HEK293T (cell line): ENCODE measurements around the gene DCDC2C.

Experiments
- CTCF ChIA-PET: fragments of 350-600 bp; formaldehyde crosslinking; extraction: SDS; loops from one replicate; lab custom pipeline; 2021; ENCODE audit warnings: antibody characterized with exemption, inconsistent platforms; lab: Yijun Ruan, JAX
- POLR2A ChIA-PET: fragments of 350-600 bp; formaldehyde crosslinking; extraction: SDS; loops from one replicate; lab custom pipeline; 2020; ENCODE audit warnings: antibody characterized with exemption, inconsistent platforms; lab: Yijun Ruan, JAX
- DNase-seq: peaks from one replicate; pipeline ENCODE4 v3.0.0; 2012; ENCODE audit warnings: mixed read lengths; ENCODE audit errors: extremely low spot score
- ARNT ChIP-seq: fragments of 450-650 bp; IDR thresholded peaks from 2 replicates; pipeline ENCODE4 v1.6.1; 2017; ENCODE audit warnings: mild to moderate bottlenecking
- BHLHE40 ChIP-seq: fragments of 450-650 bp; IDR thresholded peaks from 2 replicates; pipeline ENCODE4 v1.6.1; 2016; ENCODE audit warnings: mild to moderate bottlenecking, moderate library complexity, borderline replicate concordance
- CTBP1 ChIP-seq: fragments of 450-650 bp; IDR thresholded peaks from 2 replicates; pipeline ENCODE4 v1.6.1; 2016; ENCODE audit warnings: borderline replicate concordance
- ELF4 ChIP-seq: fragments of 450-650 bp; IDR thresholded peaks from 2 replicates; pipeline ENCODE4 v1.6.1; 2017; ENCODE audit warnings: antibody characterized with exemption
- FOXA1 ChIP-seq: fragments of 450-650 bp; IDR thresholded peaks from 2 replicates; pipeline ENCODE4 v1.6.1; 2016; ENCODE audit warnings: mild to moderate bottlenecking
- FOXK2 ChIP-seq: fragments of 450-650 bp; IDR thresholded peaks from 2 replicates; pipeline ENCODE4 v1.6.1; 2016; ENCODE audit warnings: mild to moderate bottlenecking
- FOXM1 ChIP-seq: fragments of 450-650 bp; IDR thresholded peaks from 2 replicates; pipeline ENCODE4 v1.6.1; 2017; ENCODE audit warnings: mild to moderate bottlenecking, borderline replicate concordance
- HDGF ChIP-seq: fragments of 450-650 bp; IDR thresholded peaks from 2 replicates; pipeline ENCODE4 v1.6.1; 2017; ENCODE audit warnings: antibody characterized with exemption, borderline replicate concordance
- L3MBTL2 ChIP-seq: fragments of 450-650 bp; conservative IDR thresholded peaks from 2 replicates; pipeline ENCODE4 v1.6.1; 2016; ENCODE audit warnings: mild to moderate bottlenecking
- LEF1 ChIP-seq: fragments of 450-650 bp; IDR thresholded peaks from 2 replicates; pipeline ENCODE4 v1.6.1; 2017; ENCODE audit warnings: mild to moderate bottlenecking, borderline replicate concordance
- NFRKB ChIP-seq: fragments of 450-650 bp; IDR thresholded peaks from 2 replicates; pipeline ENCODE4 v1.6.1; 2016; ENCODE audit warnings: mild to moderate bottlenecking, moderate library complexity
- PKNOX1 ChIP-seq: fragments of 450-650 bp; IDR thresholded peaks from 2 replicates; pipeline ENCODE4 v1.6.1; 2016
- SP1 ChIP-seq: fragments of 450-650 bp; IDR thresholded peaks from 2 replicates; pipeline ENCODE4 v1.6.1; 2017
- SUZ12 ChIP-seq: fragments of 450-650 bp; IDR thresholded peaks from 2 replicates; pipeline ENCODE4 v1.6.1; 2016; ENCODE audit warnings: mild to moderate bottlenecking
- TARDBP ChIP-seq: fragments of 450-650 bp; IDR thresholded peaks from 2 replicates; pipeline ENCODE4 v1.6.1; 2016
- ZNF384 ChIP-seq: fragments of 450-650 bp; IDR thresholded peaks from 2 replicates; pipeline ENCODE4 v1.6.1; 2016

The DCDC2C gene

DNA sequence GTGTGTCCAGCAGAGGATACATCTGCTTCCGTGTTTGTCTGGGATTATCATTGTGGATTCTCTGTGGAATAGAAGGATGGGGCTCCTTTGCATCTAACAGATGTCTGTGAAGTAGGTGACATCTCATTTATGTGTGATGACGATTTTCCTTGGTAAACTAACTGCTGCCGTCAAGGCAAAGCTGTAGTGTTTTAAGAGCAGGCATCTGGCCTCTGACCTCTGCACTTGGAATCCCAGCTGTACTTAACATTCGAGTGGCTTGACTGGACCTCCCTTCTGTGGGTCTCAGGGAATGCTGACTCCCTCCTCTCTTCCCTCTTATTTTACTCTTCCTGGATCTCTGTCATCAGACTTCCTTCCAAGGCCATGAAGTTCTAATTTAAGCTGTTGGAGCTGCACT is 56.4 kb downstream of the DCDC2C start:
- ChIA-PET CTCF (no interaction called here), POLR2A (no interaction called here)
- no peak for DNase-seq
- TF ChIP-seq ZNF384, result no peak

DNA sequence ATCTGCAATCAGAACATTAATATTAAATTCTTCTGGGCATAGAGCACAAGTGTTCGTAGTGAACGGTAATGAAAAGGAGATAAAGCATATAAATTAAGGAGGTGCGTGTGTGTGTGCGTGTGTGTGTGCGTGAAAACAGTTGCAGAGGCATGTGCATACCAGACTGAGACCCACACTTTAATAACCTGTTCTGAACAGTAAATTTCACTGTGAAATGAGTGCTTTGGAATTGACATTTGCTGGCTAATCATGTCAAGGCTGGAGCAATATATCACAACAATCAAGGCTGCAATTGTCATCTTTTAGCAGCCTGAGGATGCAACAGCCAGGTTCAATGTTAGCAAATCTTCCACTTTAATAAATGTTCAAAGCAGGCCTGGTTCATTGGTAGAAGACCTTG is 57.9 kb downstream of the DCDC2C start:
- TF ChIP-seq HDGF (no peak), FOXK2 (no peak), CTBP1 (no peak), BHLHE40 (no peak), SUZ12 (no peak), ARNT (no peak), ELF4 (no peak), TARDBP (no peak), LEF1 (no peak)
- ChIA-PET CTCF (no interaction called here), POLR2A (no interaction called here)
- no peak for DNase-seq

DNA sequence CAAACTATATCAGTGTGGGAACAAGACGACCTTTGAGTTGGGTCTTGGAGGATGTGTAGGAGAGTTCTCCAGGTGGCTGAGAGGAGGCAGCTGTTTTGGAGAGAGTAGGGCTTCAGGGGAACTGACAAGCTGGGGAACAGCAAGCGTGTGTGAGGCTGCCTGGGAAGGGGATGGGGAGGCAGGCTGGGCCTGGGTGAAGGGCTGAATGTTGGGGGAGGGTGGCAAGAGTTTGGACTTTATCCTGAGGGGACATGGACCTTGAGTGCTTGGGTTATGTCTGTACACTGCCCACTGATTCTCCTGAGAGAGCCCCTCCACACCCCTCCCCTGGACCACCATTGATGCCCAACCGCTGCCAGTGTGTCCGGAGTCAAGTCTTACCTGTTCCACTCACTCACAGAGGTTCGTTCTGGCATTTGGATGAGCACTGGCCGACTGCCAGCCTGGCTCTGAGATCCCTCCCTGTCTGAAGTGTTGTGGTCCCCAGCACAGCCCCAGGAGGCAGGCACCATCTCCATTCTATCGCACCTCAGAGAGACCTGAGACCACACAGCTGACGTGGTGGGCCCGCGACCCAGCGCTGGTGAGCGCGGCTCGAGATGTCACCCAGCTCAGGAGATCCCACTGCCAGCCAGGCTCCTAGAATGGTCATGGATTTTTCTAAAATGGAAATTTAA is 59.5 kb downstream of the DCDC2C start:
- no peak for DNase-seq
- POLR2A ChIA-PET, result no interaction called here
- CTCF ChIA-PET, result no interaction called here
- TF ChIP-seq SP1 (no peak), FOXM1 (no peak), SUZ12 (no peak), TARDBP (no peak)

- POLR2A ChIA-PET, result no interaction called here
- CTCF ChIA-PET, result no interaction called here
- no peak for DNase-seq
- TF ChIP-seq SUZ12 (no peak), TARDBP (no peak), BHLHE40 (no peak), ZNF384 (no peak), FOXK2 (no peak), ARNT (no peak), ELF4 (no peak), FOXM1 (no peak), HDGF (no peak), NFRKB (no peak), PKNOX1 (no peak), CTBP1 (no peak), FOXA1 (no peak), L3MBTL2 (no peak), SP1 (no peak), LEF1 (no peak)
These were observed 63.4 kb downstream of the DCDC2C start for GRCh38 chr2:3766824-3767223.

DNA sequence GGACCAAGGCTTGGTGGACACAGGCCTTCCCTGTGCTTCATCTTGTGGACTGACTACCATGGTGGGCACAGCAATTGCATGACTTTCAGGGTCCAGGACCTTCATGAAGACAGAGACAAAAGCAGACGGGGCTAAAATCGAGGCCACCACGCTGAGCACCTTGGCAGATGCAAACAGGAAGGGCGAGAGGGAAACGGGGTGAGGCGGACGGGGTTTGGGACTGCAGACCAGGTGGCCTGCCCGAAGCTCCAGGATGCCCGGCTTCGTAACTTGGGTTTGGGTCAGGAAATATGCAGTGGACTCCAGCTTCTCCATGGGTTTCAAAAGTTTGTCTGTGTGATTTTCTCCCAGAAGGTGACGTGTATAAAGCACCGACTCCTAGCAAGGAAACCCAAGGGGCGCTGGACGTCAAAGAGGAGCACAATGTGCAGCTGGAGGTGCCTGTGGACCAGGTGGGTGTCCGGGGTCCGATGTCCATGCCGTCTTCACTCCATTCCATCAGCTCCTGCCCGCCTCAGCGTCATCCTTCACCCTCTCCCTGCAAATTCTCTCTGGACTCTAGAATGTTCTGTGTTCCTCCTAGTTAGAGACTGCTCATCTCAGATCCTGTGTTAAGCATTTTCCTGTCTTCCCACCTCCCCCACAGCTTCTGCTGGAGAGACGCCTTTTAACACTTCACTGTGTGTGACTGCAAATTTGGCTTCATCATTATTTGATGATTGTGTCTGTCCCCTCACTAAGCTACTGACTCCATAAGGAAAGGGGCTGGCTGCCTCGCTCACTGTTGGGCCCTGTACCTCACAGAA is 65.8 kb downstream of the DCDC2C start:
- TF ChIP-seq PKNOX1, result no peak
- TF ChIP-seq L3MBTL2, result no peak
- TF ChIP-seq TARDBP, result no peak
- TF ChIP-seq ZNF384, result no peak
- TF ChIP-seq CTBP1, result no peak
- ChIA-PET CTCF (no interaction called here), POLR2A (no interaction called here)
- no peak for DNase-seq

DNA sequence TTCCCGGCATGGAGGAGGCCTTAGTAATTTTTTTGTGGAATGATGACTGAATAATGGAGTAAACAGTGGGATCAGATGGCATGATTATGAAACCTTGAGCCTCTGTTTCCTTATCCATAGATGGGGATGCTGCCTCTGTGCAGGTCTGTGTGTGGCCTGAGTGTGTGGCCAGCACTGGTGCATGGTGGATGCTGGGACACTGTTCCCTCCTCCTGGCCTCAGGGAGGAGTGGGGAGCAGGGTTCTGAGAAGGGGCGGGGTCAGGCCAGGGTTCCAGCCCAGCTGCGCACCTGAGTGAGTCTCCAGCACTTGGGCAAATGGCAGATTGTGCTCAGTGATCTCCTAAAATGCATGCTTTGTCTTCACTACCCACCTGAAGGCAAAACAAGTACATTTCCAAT is 66.4 kb downstream of the DCDC2C start:
- DNase-seq, result no peak
- POLR2A ChIA-PET, result no interaction called here
- CTCF ChIA-PET, result no interaction called here
- no peak for TF ChIP-seq HDGF
- TF ChIP-seq TARDBP, result no peak
- no peak for TF ChIP-seq FOXM1
- TF ChIP-seq PKNOX1, result no peak
- no peak for TF ChIP-seq SP1
- TF ChIP-seq FOXK2, result no peak
- TF ChIP-seq BHLHE40, result no peak
- no peak for TF ChIP-seq NFRKB
- TF ChIP-seq FOXA1, result no peak
- no peak for TF ChIP-seq LEF1
- no peak for TF ChIP-seq CTBP1
- TF ChIP-seq ARNT, result no peak
- TF ChIP-seq ELF4, result no peak

DNA sequence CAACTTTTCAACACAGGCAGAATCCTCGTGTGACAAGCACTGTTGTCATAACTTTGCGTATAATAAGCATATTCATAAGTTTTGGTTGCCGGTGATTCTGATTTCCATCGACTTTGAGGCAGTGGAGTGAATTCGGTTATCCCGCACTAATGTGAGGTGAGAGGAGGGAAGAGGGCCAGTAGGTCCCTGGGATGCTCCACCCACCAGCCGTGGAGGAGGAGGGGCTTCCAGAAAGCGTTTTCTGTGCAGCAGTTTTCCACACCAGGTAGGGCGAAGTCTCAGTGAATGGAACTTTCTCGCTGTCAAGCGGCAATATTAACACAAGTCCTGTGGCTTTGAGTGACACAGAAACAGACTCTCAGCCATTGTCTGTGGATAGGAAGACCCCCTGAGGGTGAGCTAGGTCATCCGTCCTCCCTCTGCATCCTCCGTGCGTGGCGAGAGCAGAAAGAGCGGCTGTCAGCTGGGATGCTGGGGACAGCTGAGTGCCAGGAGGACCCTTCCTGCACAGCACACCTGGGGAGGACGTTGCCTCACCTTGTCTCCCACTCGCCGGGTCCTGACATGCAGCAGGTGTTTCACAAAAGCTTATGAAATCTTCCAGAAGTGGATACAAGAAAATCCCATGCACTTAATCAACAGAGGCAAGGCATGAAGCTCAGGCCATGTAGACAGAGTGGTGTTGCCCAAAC is 67.5 kb downstream of the DCDC2C start:
- DNase-seq, result no peak
- ChIA-PET CTCF (no interaction called here), POLR2A (no interaction called here)
- TF ChIP-seq FOXM1 (no peak), HDGF (no peak), PKNOX1 (no peak), ZNF384 (no peak), ARNT (no peak), SUZ12 (no peak), ELF4 (no peak), BHLHE40 (no peak), TARDBP (no peak), NFRKB (no peak), SP1 (no peak), FOXA1 (no peak), FOXK2 (no peak), LEF1 (no peak), L3MBTL2 (no peak)
